Prostate gland (tissue), 2 donors: ENCODE measurements around the gene ARF4. TPM values are rescaled to one million over a fixed set of nuclear protein-coding genes. Genes with fewer than 3 reads are reported as not detected.
"Not testable (repeated sequence)": the region's sequence is repeated elsewhere in the genome, so short reads cannot be mapped to it uniquely, and the experiment has no call there.

ENCODE experiments used
- DNase-seq: peaks from one replicate; pipeline ENCODE4 v3.0.0-alpha.2; 2019; ENCODE audit warnings: low spot score
- H3K27ac ChIP-seq, 2 donors: fragments of 200-600 bp; sonication (generic); 2 replicates each; pipeline ENCODE4 v1.5.1; 2017 to 2019
- H3K27me3 ChIP-seq: fragments of 200-600 bp; sonication (generic); replicated peaks from 2 replicates; pipeline ENCODE4 v1.5.1; 2019; ENCODE audit not compliant: insufficient read depth
- H3K36me3 ChIP-seq, 2 donors: fragments of 200-600 bp; sonication (generic); 1 replicate in 1 of 2; 2 replicates in 1 of 2; pipeline versions ENCODE4 v1.5.1 to v1.8.1; 2017 to 2019
- H3K4me1 ChIP-seq: fragments of 200-600 bp; sonication (generic); replicated peaks from 2 replicates; pipeline ENCODE4 v1.5.1; 2019
- H3K4me3 ChIP-seq, 2 donors: fragments of 200-600 bp; sonication (generic); 2 replicates each; pipeline ENCODE4 v1.5.1; 2017 to 2019
- H3K9me3 ChIP-seq: fragments of 200-600 bp; sonication (generic); 2 replicates; pipeline ENCODE4 v1.5.1; 2017
- POLR2A ChIP-seq: fragments of 450-650 bp; IDR thresholded peaks from one replicate; pipeline ENCODE4 v1.6.1; 2016; ENCODE audit warnings: antibody characterized with exemption, mild to moderate bottlenecking
- POLR2AphosphoS5 ChIP-seq: sonication (generic); formaldehyde crosslinking; IDR thresholded peaks from one replicate; pipeline ENCODE4 v1.6.1; 2017; ENCODE audit warnings: antibody characterized with exemption
- WGBS: methylation state at CpG from one replicate; pipeline ENCODE4 v1.1.5; 2018; 5-methylcytosine and 5-hydroxymethylcytosine counted together
- intact Hi-C: fragments of 100-400 bp; cut with DNase I; formaldehyde crosslinking; loops from one replicate; pipeline ENCODE4 v1.14.2; 2022
- total RNA-seq, 2 donors: library from RNA; depleted of rRNA; stranded (reverse); fragments of >200 nt; gene quantifications; one replicate each; pipeline ENCODE4 v1.1.0, GENCODE V29; 2016
- TF ChIP-seq, protein P1 (sequence below), 4 experiments: fragments of 200-600 bp in 2 of 4; fragments of 450-650 bp in 2 of 4; sonication (generic) in 2 of 4; IDR thresholded peaks; 1 replicate in 3 of 4; 2 replicates in 1 of 4; pipeline ENCODE4 v1.5.1; 2016 to 2019; ENCODE audit warnings: antibody characterized with exemption in 4 of 4, mild to moderate bottlenecking in 2 of 4, moderate library complexity in 2 of 4

The ARF4 gene
- total RNA-seq, 2 donors from 2014 or later: 145 to 163 TPM

DNA sequence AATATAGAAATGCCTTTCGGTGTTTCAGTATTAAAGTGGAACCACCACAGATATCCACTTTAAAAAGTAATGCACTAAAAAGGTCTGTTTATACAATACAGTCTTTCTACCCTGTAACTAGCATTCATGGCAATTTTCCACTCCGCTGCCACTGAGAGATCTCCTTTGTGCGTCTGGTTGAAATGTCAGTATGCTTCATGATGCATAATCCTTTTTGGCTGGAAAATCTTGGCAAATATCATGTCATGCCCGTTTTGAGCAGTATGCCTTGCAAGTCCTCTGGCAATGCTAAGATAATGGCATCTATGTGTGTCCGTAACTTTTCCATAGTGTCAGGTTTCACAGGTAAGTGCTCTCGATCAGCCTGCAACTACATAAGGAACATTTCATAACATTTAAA lies 30.8 kb upstream of the ARF4 start:
- H3K27me3 ChIP-seq: no peaks in the 10 kb centered on the region
- no peak for TF ChIP-seq POLR2A
- no peak for TF ChIP-seq POLR2AphosphoS5
- TF ChIP-seq, protein P1, sequence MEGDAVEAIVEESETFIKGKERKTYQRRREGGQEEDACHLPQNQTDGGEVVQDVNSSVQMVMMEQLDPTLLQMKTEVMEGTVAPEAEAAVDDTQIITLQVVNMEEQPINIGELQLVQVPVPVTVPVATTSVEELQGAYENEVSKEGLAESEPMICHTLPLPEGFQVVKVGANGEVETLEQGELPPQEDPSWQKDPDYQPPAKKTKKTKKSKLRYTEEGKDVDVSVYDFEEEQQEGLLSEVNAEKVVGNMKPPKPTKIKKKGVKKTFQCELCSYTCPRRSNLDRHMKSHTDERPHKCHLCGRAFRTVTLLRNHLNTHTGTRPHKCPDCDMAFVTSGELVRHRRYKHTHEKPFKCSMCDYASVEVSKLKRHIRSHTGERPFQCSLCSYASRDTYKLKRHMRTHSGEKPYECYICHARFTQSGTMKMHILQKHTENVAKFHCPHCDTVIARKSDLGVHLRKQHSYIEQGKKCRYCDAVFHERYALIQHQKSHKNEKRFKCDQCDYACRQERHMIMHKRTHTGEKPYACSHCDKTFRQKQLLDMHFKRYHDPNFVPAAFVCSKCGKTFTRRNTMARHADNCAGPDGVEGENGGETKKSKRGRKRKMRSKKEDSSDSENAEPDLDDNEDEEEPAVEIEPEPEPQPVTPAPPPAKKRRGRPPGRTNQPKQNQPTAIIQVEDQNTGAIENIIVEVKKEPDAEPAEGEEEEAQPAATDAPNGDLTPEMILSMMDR (IDR thresholded peaks at IDR 0.05): no peak
- no peaks in the 10 kb centered on the region for H3K36me3 ChIP-seq
- no peak overlapping the region for H3K27ac ChIP-seq
- intact Hi-C loops: no loop called here
- WGBS: 83% methylated on average over 6 of the region's 6 CpGs
- DNase-seq: no peak
- H3K4me1 ChIP-seq: no peaks in the 10 kb centered on the region
- no peaks in the 10 kb centered on the region for H3K9me3 ChIP-seq
- no peak overlapping the region for H3K4me3 ChIP-seq

DNA sequence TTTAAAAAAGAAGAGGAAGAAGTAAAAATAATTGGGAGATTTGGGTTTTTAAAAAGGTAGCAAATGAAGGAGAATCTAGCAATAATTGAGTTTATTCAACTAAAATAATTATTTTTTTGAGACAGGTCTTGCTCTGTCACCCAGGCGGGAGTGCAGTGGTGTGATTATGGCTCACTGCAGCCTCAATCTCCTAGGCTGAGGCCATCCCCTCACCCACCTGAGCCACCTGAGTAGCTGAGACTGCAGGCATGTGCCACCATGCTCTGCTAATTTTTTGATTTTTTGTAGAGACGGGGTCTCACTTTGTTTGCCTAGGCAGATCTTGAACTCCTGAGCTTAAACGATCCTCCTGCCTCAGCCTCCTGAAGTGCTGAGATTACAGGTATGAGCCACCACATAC lies 27.7 kb upstream of the ARF4 start:
- TF ChIP-seq, protein P1 (IDR thresholded peaks at IDR 0.05): no peak
- TF ChIP-seq POLR2A: no peak
- no peak for TF ChIP-seq POLR2AphosphoS5
- intact Hi-C loops: no loop called here
- no peaks in the 10 kb centered on the region for H3K9me3 ChIP-seq
- no peaks in the 10 kb centered on the region for H3K27me3 ChIP-seq
- H3K27ac ChIP-seq: no peak overlapping the region
- no peaks in the 10 kb centered on the region for H3K4me1 ChIP-seq
- 95% methylated on average over 3 of the region's 3 CpGs for WGBS
- H3K36me3 ChIP-seq: no peaks in the 10 kb centered on the region
- H3K4me3 ChIP-seq: no peak overlapping the region
- no peak for DNase-seq

DNA sequence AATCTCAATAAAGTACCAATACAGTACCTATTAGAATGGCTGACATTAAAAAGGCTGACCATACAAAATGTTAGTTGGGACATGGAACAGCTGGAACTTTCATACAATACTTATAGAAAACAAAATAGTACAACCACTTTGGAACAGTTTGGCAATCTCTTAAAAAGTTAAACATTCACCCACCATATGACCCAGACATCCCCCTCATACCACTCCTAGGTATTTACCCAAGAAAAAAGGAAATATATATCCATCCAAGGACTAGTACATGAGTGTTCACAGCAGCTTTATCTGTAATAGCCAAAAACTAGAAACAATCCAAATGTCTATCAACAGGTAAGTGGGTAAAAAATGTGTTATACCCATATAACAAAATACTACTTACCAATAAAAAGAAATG lies 25.2 kb upstream of the ARF4 start:
- intact Hi-C loops: no loop called here
- Histone ChIP-seq H3K36me3 (no peaks in the 10 kb centered on the region), H3K4me3 (no peak overlapping the region), H3K27me3 (no peaks in the 10 kb centered on the region), H3K9me3 (no peaks in the 10 kb centered on the region), H3K27ac (no peak overlapping the region), H3K4me1 (no peaks in the 10 kb centered on the region)
- no peak for TF ChIP-seq POLR2AphosphoS5
- TF ChIP-seq POLR2A: no peak
- TF ChIP-seq, protein P1 (IDR thresholded peaks at IDR 0.05): no peak
- no peak for DNase-seq

DNA sequence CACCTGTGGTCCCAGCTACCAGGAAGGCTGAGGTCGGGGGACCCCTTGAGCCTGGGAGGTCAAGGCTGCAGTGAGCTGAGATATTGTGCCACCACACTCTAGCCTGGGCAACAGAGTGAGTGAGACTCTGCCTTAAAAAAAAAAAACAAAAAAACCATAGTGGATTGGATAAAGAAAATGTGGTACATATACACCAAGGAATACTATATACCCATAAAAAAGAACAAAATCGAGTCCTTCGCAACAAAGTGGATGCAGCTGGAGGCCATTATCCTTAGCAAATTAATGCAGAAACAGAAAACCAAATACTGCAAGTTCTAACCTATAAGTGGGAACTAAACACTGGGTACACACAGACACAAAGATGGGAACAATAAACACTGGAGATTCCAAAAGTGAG lies 20.6 kb upstream of the ARF4 start:
- H3K27me3 ChIP-seq: no peaks in the 10 kb centered on the region
- no peak for DNase-seq
- no peaks in the 10 kb centered on the region for H3K4me1 ChIP-seq
- no peaks in the 10 kb centered on the region for H3K36me3 ChIP-seq
- 98% methylated on average over 3 of the region's 3 CpGs for WGBS
- no peak overlapping the region for H3K27ac ChIP-seq
- intact Hi-C loops: no loop called here
- no peaks in the 10 kb centered on the region for H3K9me3 ChIP-seq
- no peak overlapping the region for H3K4me3 ChIP-seq
- TF ChIP-seq POLR2AphosphoS5 (no peak), POLR2A (no peak)
- TF ChIP-seq, protein P1 (IDR thresholded peaks at IDR 0.05): no peak

DNA sequence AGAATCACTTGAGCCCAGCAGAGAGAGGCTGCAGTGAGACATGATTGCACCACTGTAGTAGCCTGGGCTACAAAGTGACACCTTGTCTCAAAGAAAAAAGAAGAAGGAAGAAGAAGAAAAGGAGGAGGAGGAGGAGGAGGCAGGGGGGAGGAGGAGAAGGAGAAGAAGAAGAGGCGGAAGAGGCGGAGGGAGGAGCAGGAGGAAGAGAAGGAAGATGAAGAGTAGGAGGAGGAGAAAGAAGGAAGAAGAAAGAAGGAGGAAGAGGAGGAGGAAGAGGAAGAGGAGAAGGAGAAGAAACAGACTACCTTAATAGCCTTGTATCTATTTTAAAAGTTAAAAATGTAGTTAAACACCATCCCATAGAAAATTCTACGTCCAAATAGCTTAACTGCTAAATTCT lies 19.1 kb upstream of the ARF4 start:
- intact Hi-C loops: no loop called here
- 87% methylated on average over 3 of the region's 3 CpGs for WGBS
- H3K4me1 ChIP-seq: no peaks in the 10 kb centered on the region
- no peaks in the 10 kb centered on the region for H3K36me3 ChIP-seq
- no peak for DNase-seq
- H3K27me3 ChIP-seq: no peaks in the 10 kb centered on the region
- no peaks in the 10 kb centered on the region for H3K9me3 ChIP-seq
- H3K27ac ChIP-seq: no peak overlapping the region
- no peak overlapping the region for H3K4me3 ChIP-seq
- TF ChIP-seq POLR2AphosphoS5 (no peak), POLR2A (no peak)
- TF ChIP-seq, protein P1 (IDR thresholded peaks at IDR 0.05): no peak

DNA sequence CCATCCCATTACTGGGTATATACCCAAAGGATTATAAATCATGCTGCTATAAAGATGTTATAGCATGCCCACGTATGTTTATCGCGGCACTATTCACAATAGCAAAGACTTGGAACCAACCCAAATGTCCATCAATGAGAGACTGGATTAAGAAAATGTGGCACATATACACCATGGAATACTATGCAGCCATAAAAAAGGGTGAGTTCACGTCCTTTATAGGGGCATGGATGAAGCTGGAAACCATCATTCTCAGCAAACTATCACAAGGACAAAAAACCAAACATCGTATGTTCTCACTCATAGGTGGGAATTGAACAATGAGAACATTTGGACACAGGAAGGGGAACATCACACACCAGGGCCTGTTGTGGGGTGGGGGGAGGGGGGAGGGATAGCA lies 14.7 kb upstream of the ARF4 start:
- WGBS: 93% methylated on average over 5 of the region's 5 CpGs
- H3K27me3 ChIP-seq, H3K4me3 ChIP-seq, H3K36me3 ChIP-seq, DNase-seq, intact Hi-C loops, H3K9me3 ChIP-seq, H3K4me1 ChIP-seq, H3K27ac ChIP-seq: not testable (repeated sequence)
